DND-41 (cell line): ENCODE measurements around the gene TMPRSS4.

Experiments
- ATAC-seq: fragments of 200-7000 bp; cut with Tn5 transposase; 3 replicates; pipeline ENCODE4 v1.9.1; 2021; ENCODE audit warnings: low read depth; ENCODE audit not compliant: insufficient read depth
- DNase-seq: peaks from one replicate; pipeline ENCODE4 v3.0.0-alpha.2; 2020
- H2AFZ ChIP-seq: 2 replicates; pipeline ENCODE4 v1.6.0; 2012; ENCODE audit warnings: low read depth, low read length
- H3K27ac ChIP-seq: 2 replicates; pipeline ENCODE4 v1.5.1; 2012; ENCODE audit warnings: low read length, inconsistent platforms
- H3K27me3 ChIP-seq: fragments of 200-600 bp; sonication (generic); 2 replicates; pipeline ENCODE4 v1.6.0; 2012; ENCODE audit warnings: low read length, mild to moderate bottlenecking, inconsistent platforms; ENCODE audit not compliant: insufficient read depth, poor library complexity
- H3K36me3 ChIP-seq: 2 replicates; pipeline ENCODE4 v1.5.1; 2012; ENCODE audit warnings: low read length, inconsistent platforms; ENCODE audit not compliant: insufficient read depth
- H3K4me1 ChIP-seq: 2 replicates; pipeline ENCODE4 v1.5.1; 2012; ENCODE audit warnings: mild to moderate bottlenecking, low read length; ENCODE audit not compliant: insufficient read depth
- H3K4me2 ChIP-seq: 2 replicates; pipeline ENCODE4 v1.6.0; 2012; ENCODE audit warnings: mild to moderate bottlenecking, moderate library complexity, low read length, inconsistent platforms; ENCODE audit not compliant: insufficient read depth
- H3K4me3 ChIP-seq, 2 experiments: fragments of 200-600 bp in 1 of 2; shearing (Covaris generic) in 1 of 2; 2 replicates each; pipeline ENCODE4 v1.5.1; 2012 to 2016; ENCODE audit warnings: inconsistent platforms in 2 of 2, low read length in 2 of 2, mild to moderate bottlenecking in 2 of 2, low read depth in 1 of 2, moderate library complexity in 1 of 2
- H3K79me2 ChIP-seq: 2 replicates; pipeline ENCODE4 v1.6.0; 2012; ENCODE audit warnings: low read length, inconsistent platforms; ENCODE audit not compliant: insufficient read depth
- H3K9ac ChIP-seq: 2 replicates; pipeline ENCODE4 v1.6.0; 2012; ENCODE audit warnings: low read depth, mild to moderate bottlenecking, inconsistent platforms, low read length, moderate library complexity
- H3K9me3 ChIP-seq: 2 replicates; pipeline ENCODE4 v1.5.1; 2012; ENCODE audit warnings: low read length, moderate library complexity, mild to moderate bottlenecking, inconsistent platforms; ENCODE audit not compliant: insufficient read depth, severe bottlenecking
- H4K20me1 ChIP-seq: 2 replicates; pipeline ENCODE4 v1.6.0; 2012; ENCODE audit warnings: low read length; ENCODE audit not compliant: insufficient read depth
- CTCF ChIP-seq: IDR thresholded peaks from 2 replicates; pipeline ENCODE4 v1.5.1; 2012; ENCODE audit warnings: borderline replicate concordance, low read length, moderate library complexity, mild to moderate bottlenecking; ENCODE audit not compliant: poor library complexity, severe bottlenecking; ENCODE audit errors: extremely low read depth
- EZH2 ChIP-seq: IDR thresholded peaks from 3 replicates; pipeline ENCODE4 v1.6.1; 2012; ENCODE audit warnings: borderline replicate concordance, low read depth, mild to moderate bottlenecking, moderate library complexity, low read length, inconsistent platforms; ENCODE audit not compliant: severe bottlenecking

Gene TMPRSS4

GRCh38 chr11:118117790-118118601 is 41.1 kb downstream of the TMPRSS4 start:
- H3K27me3 ChIP-seq = peaks cover 24% of the 10 kb centered on the region
- TF ChIP-seq CTCF (no peak), EZH2 (no peak)
- no peaks in the 10 kb centered on the region for H3K79me2 ChIP-seq
- H2AFZ ChIP-seq = no peak overlapping the region
- H3K27ac ChIP-seq = no peak overlapping the region
- no peak overlapping the region for H3K9ac ChIP-seq
- H3K36me3 ChIP-seq = no peaks in the 10 kb centered on the region
- H3K4me1 ChIP-seq = no peaks in the 10 kb centered on the region
- H3K9me3 ChIP-seq = no peaks in the 10 kb centered on the region
- no peak overlapping the region for H3K4me3 ChIP-seq
- H4K20me1 ChIP-seq = no peaks in the 10 kb centered on the region
- DNase-seq (no peak), ATAC-seq (no peak)
- H3K4me2 ChIP-seq = no peak overlapping the region

GRCh38 chr11:118120793-118121192 is 43.9 kb downstream of the TMPRSS4 start:
- ATAC-seq = no peak
- no peak overlapping the region for H3K4me3 ChIP-seq
- no peak overlapping the region for H2AFZ ChIP-seq
- H3K4me2 ChIP-seq = no peak overlapping the region
- H3K79me2 ChIP-seq = no peaks in the 10 kb centered on the region
- H3K9ac ChIP-seq = no peak overlapping the region
- no peaks in the 10 kb centered on the region for H3K9me3 ChIP-seq
- DNase-seq = no peak
- no peak overlapping the region for H3K27ac ChIP-seq
- TF ChIP-seq EZH2 (no peak), CTCF (no peak)
- no peaks in the 10 kb centered on the region for H4K20me1 ChIP-seq
- H3K4me1 ChIP-seq = no peaks in the 10 kb centered on the region
- H3K36me3 ChIP-seq = no peaks in the 10 kb centered on the region
- H3K27me3 ChIP-seq = peaks cover 11% of the 10 kb centered on the region

GRCh38 chr11:118124929-118125535 is 48.2 kb downstream of the TMPRSS4 start:
- Histone ChIP-seq H2AFZ (no peak overlapping the region), H3K4me3 (no peak overlapping the region), H3K27ac (no peak overlapping the region), H3K79me2 (no peaks in the 10 kb centered on the region), H3K4me1 (no peaks in the 10 kb centered on the region), H3K36me3 (no peaks in the 10 kb centered on the region), H3K9me3 (no peaks in the 10 kb centered on the region), H3K27me3 (peaks cover 12% of the 10 kb centered on the region), H4K20me1 (no peaks in the 10 kb centered on the region), H3K4me2 (no peak overlapping the region), H3K9ac (no peak overlapping the region)
- ATAC-seq = no peak
- TF ChIP-seq CTCF = no peak
- no peak for DNase-seq
